Neuronal stem cell (in vitro differentiated cells): ENCODE results near the gene JPH3.

Experiments used
- DNase-seq: peaks from one replicate; pipeline ENCODE4 v3.0.0-alpha.2; 2013; ENCODE audit warnings: low spot score
- H2AFZ ChIP-seq: one replicate; pipeline ENCODE4 v1.6.1; 2013; ENCODE audit warnings: mild to moderate bottlenecking, low read length, inconsistent platforms
- H2AK5ac ChIP-seq: 2 replicates; pipeline ENCODE4 v1.6.1; 2013; ENCODE audit warnings: low read depth, mild to moderate bottlenecking, inconsistent platforms, low read length, moderate library complexity, mixed read lengths
- H2BK120ac ChIP-seq: 2 replicates; pipeline ENCODE4 v1.6.1; 2013; ENCODE audit warnings: low read depth, mild to moderate bottlenecking, inconsistent platforms, low read length, moderate library complexity, mixed read lengths
- H2BK12ac ChIP-seq: one replicate; pipeline ENCODE4 v1.6.1; 2013; ENCODE audit warnings: low read length, inconsistent platforms
- H2BK15ac ChIP-seq: 2 replicates; pipeline ENCODE4 v1.6.1; 2013; ENCODE audit warnings: mild to moderate bottlenecking, low read length, inconsistent platforms, mixed read lengths
- H2BK5ac ChIP-seq: one replicate; pipeline ENCODE4 v1.6.1; 2013; ENCODE audit warnings: inconsistent platforms, mild to moderate bottlenecking, low read length, moderate library complexity
- H3K14ac ChIP-seq: one replicate; pipeline ENCODE4 v1.6.1; 2013; ENCODE audit warnings: low read length, inconsistent platforms
- H3K18ac ChIP-seq: 2 replicates; pipeline ENCODE4 v1.6.1; 2013; ENCODE audit warnings: low read length, inconsistent platforms
- H3K23ac ChIP-seq: 2 replicates; pipeline ENCODE4 v1.6.1; 2013; ENCODE audit warnings: low read depth, mild to moderate bottlenecking, mixed read lengths, low read length, inconsistent platforms; ENCODE audit not compliant: poor library complexity
- H3K27ac ChIP-seq: replicated peaks from 3 replicates; pipeline ENCODE4 v1.5.1; 2013; ENCODE audit warnings: low read length, inconsistent platforms
- H3K27me3 ChIP-seq, 3 experiments: 2 replicates each; pipeline ENCODE4 v1.6.1; 2013; ENCODE audit warnings: low read length in 3 of 3, mild to moderate bottlenecking in 2 of 3, inconsistent platforms in 1 of 3, low read depth in 1 of 3, mixed read lengths in 1 of 3, moderate library complexity in 1 of 3; ENCODE audit not compliant: control insufficient read depth in 3 of 3, insufficient read depth in 3 of 3
- H3K36me3 ChIP-seq, 2 donors: replicated peaks in 1 of 2; 2 replicates each; pipeline ENCODE4 v1.6.1; 2013; ENCODE audit warnings: low read length in 2 of 2; ENCODE audit not compliant: control insufficient read depth in 2 of 2, insufficient read depth in 2 of 2
- H3K4ac ChIP-seq: 2 replicates; pipeline ENCODE4 v1.6.1; 2013; ENCODE audit warnings: inconsistent platforms, mild to moderate bottlenecking, low read length, moderate library complexity
- H3K4me1 ChIP-seq, 2 donors: 1 replicate in 1 of 2; 2 replicates in 1 of 2; pipeline ENCODE4 v1.6.1; 2013; ENCODE audit warnings: low read length in 2 of 2, low read depth in 1 of 2; ENCODE audit not compliant: control insufficient read depth in 2 of 2, insufficient read depth in 1 of 2
- H3K4me2 ChIP-seq: one replicate; pipeline ENCODE4 v1.6.1; 2013; ENCODE audit warnings: mild to moderate bottlenecking, low read length, inconsistent platforms; ENCODE audit not compliant: insufficient read depth, poor library complexity, severe bottlenecking
- H3K4me3 ChIP-seq, 2 donors: 2 replicates each; pipeline ENCODE4 v1.5.1; 2013; ENCODE audit warnings: low read length in 2 of 2, mild to moderate bottlenecking in 2 of 2, inconsistent platforms in 1 of 2, moderate library complexity in 1 of 2
- H3K79me1 ChIP-seq: one replicate; pipeline ENCODE4 v1.6.1; 2013; ENCODE audit warnings: low read depth, mild to moderate bottlenecking, inconsistent platforms, low read length, moderate library complexity
- H3K9ac ChIP-seq: one replicate; pipeline ENCODE4 v1.6.1; 2013; ENCODE audit warnings: mild to moderate bottlenecking, low read depth, low read length, inconsistent platforms; ENCODE audit not compliant: poor library complexity
- H3K9me3 ChIP-seq, 2 donors: replicated peaks in 1 of 2; 2 replicates each; pipeline versions ENCODE3 to v1.6.1; 2013; ENCODE audit warnings: low read length in 2 of 2, mild to moderate bottlenecking in 2 of 2, inconsistent platforms in 1 of 2, low read depth in 1 of 2, mixed read lengths in 1 of 2, moderate library complexity in 1 of 2; ENCODE audit not compliant: control insufficient read depth in 2 of 2, insufficient read depth in 1 of 2
- H4K8ac ChIP-seq: one replicate; pipeline ENCODE4 v1.6.1; 2013; ENCODE audit warnings: low read depth, mild to moderate bottlenecking, inconsistent platforms, low read length, moderate library complexity
- H4K91ac ChIP-seq: one replicate; pipeline ENCODE4 v1.6.1; 2013; ENCODE audit warnings: low read length, low read depth, mild to moderate bottlenecking, inconsistent platforms; ENCODE audit not compliant: poor library complexity
- WGBS, 2 donors: extraction: QIAGEN DNeasy Blood & Tissue Kit; methylation state at CpG; one replicate each; pipeline ENCODE4 v1.1.7; 2013; ENCODE audit warnings: missing lambda C conversion rate in 2 of 2, mixed read lengths in 1 of 2; ENCODE audit not compliant: insufficient read length in 2 of 2, insufficient replicate concordance in 1 of 2; ENCODE audit errors: extremely low coverage in 2 of 2; 5-methylcytosine and 5-hydroxymethylcytosine counted together

JPH3 gene

DNA sequence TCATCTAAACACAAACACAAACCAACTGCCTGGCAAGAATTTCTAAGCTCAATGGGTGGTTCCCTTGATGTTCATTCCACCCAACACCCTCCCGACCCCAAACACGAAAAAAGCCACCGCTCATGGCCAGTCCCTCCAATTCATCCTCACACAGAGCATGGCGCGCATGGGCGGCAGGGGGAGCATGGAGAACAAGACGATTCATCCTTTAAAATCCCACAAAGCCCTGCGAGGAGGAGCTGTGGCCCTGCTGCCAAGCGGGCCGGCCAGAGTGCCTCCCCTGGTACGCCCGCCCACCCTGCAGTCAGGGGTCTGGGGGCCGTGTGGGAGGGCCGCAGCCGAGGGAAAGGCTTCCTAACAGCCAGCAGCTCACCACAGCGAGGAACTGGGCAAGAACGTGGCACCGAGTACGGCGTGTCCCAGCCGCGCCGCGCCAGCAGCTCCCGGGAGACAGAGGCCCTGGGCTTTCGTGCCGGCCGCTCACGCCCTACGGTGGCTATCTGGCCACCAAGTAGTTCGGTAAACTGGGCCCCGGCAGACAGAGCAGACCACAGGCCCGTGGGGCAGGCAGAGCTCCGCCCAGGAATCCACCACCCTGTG is 102.5 kb downstream of the JPH3 start:
- Histone ChIP-seq H2BK15ac (peak overlapping the region; percentile 67), H3K4me3 (no peak overlapping the region), H2BK5ac (peak overlapping the region; percentile 57), H4K8ac (no peak overlapping the region), H3K9ac (peak overlapping the region; percentile 44), H4K91ac (no peak overlapping the region), H2AFZ (no peak overlapping the region), H2BK12ac (no peak overlapping the region), H3K18ac (peak overlapping the region; percentile 84), H3K4ac (no peak overlapping the region), H3K79me1 (peaks cover 14% of the 10 kb centered on the region), H3K23ac (no peak overlapping the region), H3K27me3 (no peaks in the 10 kb centered on the region), H2AK5ac (peak overlapping the region; percentile 5), H3K4me1 (peaks cover 6 to 16% of the 10 kb centered on the region in 2 donors), H2BK120ac (peak overlapping the region; percentile 94), H3K14ac (peak overlapping the region; percentile 85), H3K36me3 (peaks cover 20 to 78% of the 10 kb centered on the region in 2 donors), H3K9me3 (no peaks in the 10 kb centered on the region), H3K4me2 (no peak overlapping the region), H3K27ac (peak overlapping the region; percentile 49)
- no CpG with 5 or more reads among the region's 34 CpGs for WGBS, 2 donors
- DNase-seq: no peak

DNA sequence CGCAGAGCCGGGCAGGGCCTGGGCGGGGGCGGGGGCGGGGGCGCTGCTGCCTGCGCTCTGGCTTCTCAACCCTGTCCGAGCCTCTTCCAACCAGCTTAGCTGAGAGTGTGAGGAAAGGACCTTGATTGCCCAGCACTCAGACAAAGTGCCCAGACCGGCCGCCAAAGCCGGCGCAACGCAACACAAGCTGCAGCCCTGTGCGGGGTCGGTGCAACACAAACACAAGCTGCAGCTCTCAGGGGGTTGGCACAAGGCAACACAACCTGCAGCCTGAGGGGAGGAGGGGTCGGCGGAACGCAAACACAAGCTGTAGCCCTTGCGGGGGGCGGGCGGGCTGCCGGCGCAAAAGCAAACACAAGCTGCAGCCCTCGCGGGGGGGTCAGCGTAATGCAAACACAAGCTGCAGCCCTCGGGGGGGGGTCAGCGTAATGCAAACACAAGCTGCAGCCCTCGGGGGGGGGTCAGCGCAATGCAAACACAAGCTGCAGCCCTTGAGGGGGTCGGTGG is 103.5 kb downstream of the JPH3 start:
- Histone ChIP-seq H4K8ac (peak overlapping the region; percentile 48), H3K79me1 (peaks cover 14% of the 10 kb centered on the region), H2BK120ac (no peak overlapping the region), H2BK15ac (no peak overlapping the region), H3K9me3 (no peaks in the 10 kb centered on the region), H3K14ac (peak overlapping the region; percentile 90), H3K4me3 (no peak overlapping the region), H3K4me1 (peaks cover 6 to 16% of the 10 kb centered on the region in 2 donors), H2AK5ac (peak overlapping the region; percentile 83), H3K18ac (peak overlapping the region; percentile 94), H4K91ac (no peak overlapping the region), H3K36me3 (peaks cover 22 to 84% of the 10 kb centered on the region in 2 donors), H3K4ac (no peak overlapping the region), H2AFZ (no peak overlapping the region), H3K23ac (no peak overlapping the region), H2BK12ac (peak overlapping the region; percentile 75), H3K27ac (peak overlapping the region; percentile 69), H3K9ac (peak overlapping the region; percentile 78), H2BK5ac (peak overlapping the region; percentile 39), H3K4me2 (no peak overlapping the region), H3K27me3 (no peaks in the 10 kb centered on the region)
- no CpG with 5 or more reads among the region's 31 CpGs for WGBS, 2 donors
- DNase-seq: no peak

DNA sequence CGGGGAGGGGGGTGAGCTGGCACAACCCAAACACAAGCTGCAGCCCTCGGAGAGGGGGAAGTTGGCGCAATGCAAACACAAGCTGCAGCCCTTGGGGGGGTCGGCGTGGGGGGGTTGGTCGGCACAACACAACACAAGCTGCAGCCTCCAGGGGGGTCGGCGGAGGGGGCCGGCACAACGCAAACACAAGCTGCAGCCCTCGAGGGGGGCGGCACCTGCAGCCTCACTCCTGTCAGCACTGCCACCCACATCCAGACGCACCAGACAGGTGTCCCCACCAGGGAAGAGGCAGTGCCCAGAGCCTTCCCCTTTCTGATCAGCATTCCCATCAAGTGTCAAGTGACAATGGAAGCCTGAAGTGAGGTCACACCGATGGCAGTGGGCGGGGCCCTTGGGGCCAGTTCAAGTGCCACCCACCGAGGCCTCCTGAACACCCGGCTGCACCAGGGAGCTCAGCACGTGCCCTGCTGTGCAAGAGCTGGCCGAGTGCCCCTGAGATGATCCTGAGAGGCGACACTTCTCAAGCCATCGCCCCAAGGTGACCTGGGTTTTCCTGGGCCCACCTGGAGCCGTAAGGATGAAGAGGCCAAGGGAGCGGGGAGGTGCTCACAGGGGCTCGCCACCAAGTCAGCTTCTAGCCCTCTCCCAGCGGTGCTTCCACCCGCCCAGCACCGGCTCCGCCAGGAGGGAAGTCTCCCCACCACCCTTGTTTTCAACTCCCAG is 104.1 kb downstream of the JPH3 start:
- Histone ChIP-seq H3K9me3 (no peaks in the 10 kb centered on the region), H2AFZ (no peak overlapping the region), H4K91ac (no peak overlapping the region), H2BK12ac (no peak overlapping the region), H3K4me1 (peaks cover 6 to 16% of the 10 kb centered on the region in 2 donors), H3K27me3 (no peaks in the 10 kb centered on the region), H2BK5ac (no peak overlapping the region), H2BK15ac (no peak overlapping the region), H2BK120ac (no peak overlapping the region), H3K27ac (peak overlapping the region; percentile 43), H3K4ac (no peak overlapping the region), H3K18ac (peak overlapping the region; percentile 31), H2AK5ac (peak overlapping the region; percentile 37), H3K23ac (peak overlapping the region; percentile 47), H3K4me3 (no peak overlapping the region), H3K4me2 (peak overlapping the region; percentile 11), H4K8ac (no peak overlapping the region), H3K79me1 (peaks cover 14% of the 10 kb centered on the region), H3K36me3 (peaks cover 17 to 84% of the 10 kb centered on the region in 2 donors), H3K9ac (no peak overlapping the region), H3K14ac (peak overlapping the region; percentile 27)
- no CpG with 5 or more reads among the region's 28 CpGs for WGBS, 2 donors
- no peak for DNase-seq

DNA sequence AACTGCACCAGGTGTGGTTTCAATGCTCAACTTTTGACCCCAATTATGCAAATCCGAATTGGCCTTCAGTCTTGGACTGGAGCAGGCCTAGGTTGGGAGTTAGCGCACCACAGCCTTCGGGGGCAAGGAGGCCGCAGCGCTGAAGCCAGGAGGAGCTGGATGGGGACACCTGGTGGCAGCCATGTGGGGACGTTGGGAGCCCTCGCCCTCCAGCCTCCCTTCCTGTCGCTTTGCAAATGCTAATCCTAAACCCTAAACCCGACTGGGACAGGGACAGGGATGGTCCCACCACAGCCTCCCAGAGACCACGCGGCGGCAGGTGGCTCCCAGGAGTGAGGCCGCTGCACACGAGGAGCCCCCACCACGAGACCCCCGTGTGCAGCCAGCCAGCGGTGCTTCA is 104.8 kb downstream of the JPH3 start:
- H3K4me2 ChIP-seq: no peak overlapping the region

More for the DNA sequence above, 104.8 kb downstream of the JPH3 start:
- no peak overlapping the region for H4K8ac ChIP-seq
- WGBS, 2 donors: no CpG with 5 or more reads among the region's 17 CpGs
- H3K4me3 ChIP-seq: no peak overlapping the region
- peaks cover 12 to 81% of the 10 kb centered on the region in 2 donors for H3K36me3 ChIP-seq
- H2BK15ac ChIP-seq: no peak overlapping the region
- peak overlapping the region; percentile 73 for H3K23ac ChIP-seq
- no peaks in the 10 kb centered on the region for H3K27me3 ChIP-seq
- H2AFZ ChIP-seq: no peak overlapping the region
- peaks cover 6 to 16% of the 10 kb centered on the region in 2 donors for H3K4me1 ChIP-seq
- no peak overlapping the region for H2BK120ac ChIP-seq
- no peak overlapping the region for H3K14ac ChIP-seq
- peaks cover 10% of the 10 kb centered on the region for H3K79me1 ChIP-seq
- no peak overlapping the region for H3K9ac ChIP-seq
- no peak overlapping the region for H2BK12ac ChIP-seq
- H3K27ac ChIP-seq: peak overlapping the region; percentile 33
- H3K4ac ChIP-seq: no peak overlapping the region
- H2AK5ac ChIP-seq: peak overlapping the region; percentile 28
- H3K18ac ChIP-seq: peak overlapping the region; percentile 38
- H3K9me3 ChIP-seq: no peaks in the 10 kb centered on the region
- no peak overlapping the region for H4K91ac ChIP-seq
- DNase-seq: no peak
- H2BK5ac ChIP-seq: no peak overlapping the region
